Activated CD4-positive, alpha-beta T cell treated with anti-CD3 and anti-CD28 coated beads, Interleukin-2, Interleukin-4, amounts not matched to agents 100 ng/mL and 50 ng/mL, durations not matched to agents 16 hours and 8 hours (primary cell): ENCODE results near the gene NOX3.
"Not testable (repeated sequence)": the region's sequence is repeated elsewhere in the genome, so short reads cannot be mapped to it uniquely, and the experiment has no call there.

Experiments
- DNase-seq: peaks from one replicate; pipeline ENCODE4 v3.0.0-alpha.2; 2020; ENCODE audit warnings: low spot score

NOX3 gene

GRCh38 chr6:155468543-155468942 is 12.9 kb upstream of the NOX3 start:
- not testable (repeated sequence) for DNase-seq

GRCh38 chr6:155466539-155466938 is 10.9 kb upstream of the NOX3 start:
- no peak for DNase-seq

GRCh38 chr6:155461556-155461955 is 5.9 kb upstream of the NOX3 start:
- DNase-seq, result no peak

GRCh38 chr6:155454471-155454870 is 1.2 kb downstream of the NOX3 start:
- no peak for DNase-seq

- DNase-seq, result no peak
Observed at GRCh38 chr6:155454008-155454407, 1.6 kb downstream of the NOX3 start.

GRCh38 chr6:155452576-155452975 is 3.1 kb downstream of the NOX3 start:
- no peak for DNase-seq

- DNase-seq, result not testable (repeated sequence)
Observed at GRCh38 chr6:155451530-155451929, 4.1 kb downstream of the NOX3 start.

GRCh38 chr6:155450240-155450581 is 5.4 kb downstream of the NOX3 start:
- no peak for DNase-seq

GRCh38 chr6:155449450-155450239 is 6.0 kb downstream of the NOX3 start:
- no peak for DNase-seq

GRCh38 chr6:155448668-155449449 is 6.8 kb downstream of the NOX3 start:
- DNase-seq, result no peak

GRCh38 chr6:155447949-155448348 is 7.7 kb downstream of the NOX3 start:
- no peak for DNase-seq

- DNase-seq, result peak; percentile 42
Observed at GRCh38 chr6:155444952-155445903, 10.4 kb downstream of the NOX3 start.

GRCh38 chr6:155444120-155444917 is 11.3 kb downstream of the NOX3 start:
- DNase-seq, result no peak

- DNase-seq, result no peak
Observed at GRCh38 chr6:155443168-155443567, 12.5 kb downstream of the NOX3 start.

- no peak for DNase-seq
Observed at GRCh38 chr6:155442562-155442961, 13.1 kb downstream of the NOX3 start.

GRCh38 chr6:155441112-155441465 is 14.6 kb downstream of the NOX3 start:
- no peak for DNase-seq

GRCh38 chr6:155440398-155441111 is 15.1 kb downstream of the NOX3 start:
- no peak for DNase-seq

GRCh38 chr6:155439376-155439775 is 16.3 kb downstream of the NOX3 start:
- no peak for DNase-seq

GRCh38 chr6:155436981-155437749 is 18.5 kb downstream of the NOX3 start:
- no peak for DNase-seq

- DNase-seq, result no peak
Observed at GRCh38 chr6:155434829-155435423, 20.7 kb downstream of the NOX3 start.
